Parathyroid adenoma (tissue), 2 donors: ENCODE measurements around the gene ZNF708.
"Not testable (repeated sequence)": the region's sequence is repeated elsewhere in the genome, so short reads cannot be mapped to it uniquely, and the experiment has no call there.

Experiments used
- H2AFZ ChIP-seq: fragments of 300-600 bp; sonication (generic); one replicate; pipeline ENCODE4 v1.7.0; 2017; ENCODE audit warnings: antibody characterized with exemption, mild to moderate bottlenecking
- H3K27ac ChIP-seq: fragments of 300-600 bp; sonication (generic); one replicate; pipeline ENCODE4 v1.7.0; 2017
- H3K27me3 ChIP-seq: fragments of 300-600 bp; sonication (generic); one replicate; pipeline ENCODE4 v1.7.0; 2017; ENCODE audit warnings: low read length; ENCODE audit not compliant: control insufficient read depth, insufficient read depth
- H3K36me3 ChIP-seq: fragments of 300-600 bp; sonication (generic); one replicate; pipeline ENCODE4 v1.7.0; 2017; ENCODE audit warnings: low read length; ENCODE audit not compliant: control insufficient read depth, insufficient read depth
- H3K4me1 ChIP-seq: fragments of 300-600 bp; sonication (generic); one replicate; pipeline ENCODE4 v1.7.0; 2017; ENCODE audit warnings: control low read depth
- H3K4me2 ChIP-seq: fragments of 300-600 bp; sonication (generic); one replicate; pipeline ENCODE4 v1.7.0; 2017; ENCODE audit warnings: low read length
- H3K4me3 ChIP-seq: fragments of 300-600 bp; sonication (generic); one replicate; pipeline ENCODE4 v1.7.0; 2017; ENCODE audit warnings: low read depth, low read length
- H3K79me2 ChIP-seq: fragments of 300-600 bp; sonication (generic); one replicate; pipeline ENCODE4 v1.7.0; 2017; ENCODE audit warnings: control low read depth
- H3K9ac ChIP-seq: fragments of 300-600 bp; sonication (generic); one replicate; pipeline ENCODE4 v1.7.0; 2017; ENCODE audit warnings: mild to moderate bottlenecking
- H3K9me3 ChIP-seq: fragments of 300-600 bp; sonication (generic); one replicate; pipeline ENCODE4 v1.7.0; 2017; ENCODE audit warnings: low read length; ENCODE audit not compliant: control insufficient read depth
- CTCF ChIP-seq: fragments of 300-600 bp; sonication (generic); IDR thresholded peaks from one replicate; pipeline ENCODE4 v1.7.0; 2017; ENCODE audit warnings: antibody characterized with exemption, mild to moderate bottlenecking
- donor health status: primary hyperparathyroidism.

Gene ZNF708

GRCh38 chr19:21328885-21329605 lies at the start of gene ZNF708:
Gene ZNF708, minus strand, starts transcription at chr19:21329410. Its CDS starts 198 bp downstream, at chr19:21329212.
- peak within 1 kb of the TSS; percentile 83 for H2AFZ ChIP-seq

GRCh38 chr19:21362291-21362690 lies 33.1 kb upstream of the ZNF708 start:
- Histone ChIP-seq H2AFZ (no peak overlapping the region), H3K9ac (no peak overlapping the region), H3K4me1 (no peaks in the 10 kb centered on the region), H3K79me2 (no peaks in the 10 kb centered on the region), H3K9me3 (no peaks in the 10 kb centered on the region), H3K36me3 (no peaks in the 10 kb centered on the region), H3K27ac (no peak overlapping the region), H3K4me2 (no peak overlapping the region), H3K4me3 (no peak overlapping the region), H3K27me3 (no peaks in the 10 kb centered on the region)
- TF ChIP-seq CTCF, result no peak

More at GRCh38 chr19:21328885-21329605, at the start of gene ZNF708:
- Histone ChIP-seq H3K4me3 (peak within 1 kb of the TSS; percentile 82), H3K9me3 (no peaks in the 10 kb centered on the region), H3K27me3 (no peaks in the 10 kb centered on the region), H3K4me2 (peak within 1 kb of the TSS; percentile 75), H3K27ac (peak within 1 kb of the TSS; percentile 89), H3K79me2 (peaks cover 16% of the 10 kb centered on the region), H3K9ac (peak within 1 kb of the TSS; percentile 22), H3K4me1 (no peaks in the 10 kb centered on the region), H3K36me3 (no peaks in the 10 kb centered on the region)
- no peak for TF ChIP-seq CTCF

GRCh38 chr19:21358768-21359451 lies 29.7 kb upstream of the ZNF708 start, which contains the start of gene ZNF738:
Gene ZNF738, plus strand, starts transcription at chr19:21359000. Its CDS starts 141 bp downstream, at chr19:21359141.
- H3K4me1 ChIP-seq, result no peaks in the 10 kb centered on the region
- H3K4me3 ChIP-seq, result peak within 1 kb of the TSS; percentile 78
- H3K79me2 ChIP-seq, result no peaks in the 10 kb centered on the region
- H2AFZ ChIP-seq, result peak within 1 kb of the TSS; percentile 94
- H3K27ac ChIP-seq, result peak within 1 kb of the TSS; percentile 67
- no peaks in the 10 kb centered on the region for H3K36me3 ChIP-seq
- no peak for TF ChIP-seq CTCF
- no peak within 1 kb of the TSS for H3K9ac ChIP-seq
- H3K4me2 ChIP-seq, result peak within 1 kb of the TSS; percentile 82
- H3K9me3 ChIP-seq, result no peaks in the 10 kb centered on the region
- no peaks in the 10 kb centered on the region for H3K27me3 ChIP-seq

- Histone ChIP-seq H3K4me1 (no peaks in the 10 kb centered on the region), H3K4me2 (no peak overlapping the region), H3K36me3 (no peaks in the 10 kb centered on the region), H3K27me3 (no peaks in the 10 kb centered on the region), H2AFZ (no peak overlapping the region), H3K9me3 (no peaks in the 10 kb centered on the region), H3K9ac (no peak overlapping the region), H3K79me2 (no peaks in the 10 kb centered on the region), H3K27ac (no peak overlapping the region), H3K4me3 (no peak overlapping the region)
- TF ChIP-seq CTCF, result no peak
Measured at GRCh38 chr19:21352830-21353229, 23.6 kb upstream of the ZNF708 start.

- not testable (repeated sequence) for H3K79me2 ChIP-seq
Measured at GRCh38 chr19:21344841-21345240, 15.6 kb upstream of the ZNF708 start.

More at GRCh38 chr19:21344841-21345240, 15.6 kb upstream of the ZNF708 start:
- H3K36me3 ChIP-seq, H3K27me3 ChIP-seq, H3K9me3 ChIP-seq, H3K4me3 ChIP-seq, H3K9ac ChIP-seq, H3K4me1 ChIP-seq, H3K4me2 ChIP-seq, H3K27ac ChIP-seq, H2AFZ ChIP-seq: not testable (repeated sequence)
